K562 (cell line): ENCODE measurements around the gene ZNG1C.
"Not testable (repeated sequence)": the region's sequence is repeated elsewhere in the genome, so short reads cannot be mapped to it uniquely, and the experiment has no call there.

Experiments
- ATF7 ChIP-seq: fragments of 450-650 bp; IDR thresholded peaks from 2 replicates; pipeline ENCODE4 v1.7.1; 2014; ENCODE audit warnings: mild to moderate bottlenecking, moderate library complexity
- CBFA2T2 ChIP-seq: fragments of 450-650 bp; conservative IDR thresholded peaks from 2 replicates; pipeline ENCODE4 v1.6.1; 2017; ENCODE audit warnings: mild to moderate bottlenecking
- CBX5 ChIP-seq: IDR thresholded peaks from 2 replicates; pipeline ENCODE4 v1.6.1; 2014; ENCODE audit warnings: low read depth, borderline replicate concordance
- GATA2 ChIP-seq: sonication (generic); formaldehyde crosslinking; IDR thresholded peaks from 2 replicates; pipeline ENCODE4 v1.4.0; 2020; ENCODE audit warnings: mild to moderate bottlenecking, missing genetic modification reagents
- HDAC3 ChIP-seq: fragments of 450-650 bp; IDR thresholded peaks from 2 replicates; pipeline ENCODE4 v1.6.1; 2018; ENCODE audit warnings: borderline replicate concordance, mild to moderate bottlenecking, moderate library complexity; ENCODE audit not compliant: partially characterized antibody
- KDM5B ChIP-seq: fragments of 200-600 bp; sonication (generic); IDR thresholded peaks from 2 replicates; pipeline ENCODE4 v1.6.1; 2012; ENCODE audit warnings: low read depth, mild to moderate bottlenecking, moderate library complexity, low read length, control low read depth, inconsistent platforms; ENCODE audit not compliant: insufficient replicate concordance
- NFIC ChIP-seq: fragments of 450-650 bp; IDR thresholded peaks from 2 replicates; pipeline ENCODE4 v1.6.1; 2017; ENCODE audit warnings: mild to moderate bottlenecking, inconsistent platforms
- POLR2A ChIP-seq: fragments of 450-650 bp; conservative IDR thresholded peaks from 2 replicates; pipeline ENCODE4 v1.6.1; 2016
- U2AF1 ChIP-seq: fragments of 200-400 bp; formaldehyde crosslinking; optimal IDR thresholded peaks from 2 replicates; pipeline ENCODE3; 2017; ENCODE audit warnings: mild to moderate bottlenecking, low read depth, low read length, moderate library complexity
- TF ChIP-seq, protein P1 (sequence below): sonication (generic); formaldehyde crosslinking; IDR thresholded peaks from 2 replicates; pipeline ENCODE4 v1.9.0; 2022; ENCODE audit warnings: mild to moderate bottlenecking, missing genetic modification reagents
- TF ChIP-seq, protein P2 (sequence below), 3 experiments: IDR thresholded peaks in 2 of 3; conservative IDR thresholded peaks in 1 of 3; 2 replicates each; pipeline ENCODE4 v1.5.1; 2011 to 2012; ENCODE audit warnings: low read length in 3 of 3, mild to moderate bottlenecking in 3 of 3, control low read depth in 2 of 3, improper control_type of control experiment in 1 of 3, inconsistent platforms in 1 of 3, low read depth in 1 of 3, mixed read lengths in 1 of 3, moderate library complexity in 1 of 3; ENCODE audit not compliant: insufficient read depth in 2 of 3
- TF ChIP-seq, protein P3 (sequence below): fragments of 250-450 bp; sonication (Bioruptor Pico); IDR thresholded peaks from 2 replicates; pipeline ENCODE4 v1.5.1; 2021; ENCODE audit warnings: mild to moderate bottlenecking

DNA sequence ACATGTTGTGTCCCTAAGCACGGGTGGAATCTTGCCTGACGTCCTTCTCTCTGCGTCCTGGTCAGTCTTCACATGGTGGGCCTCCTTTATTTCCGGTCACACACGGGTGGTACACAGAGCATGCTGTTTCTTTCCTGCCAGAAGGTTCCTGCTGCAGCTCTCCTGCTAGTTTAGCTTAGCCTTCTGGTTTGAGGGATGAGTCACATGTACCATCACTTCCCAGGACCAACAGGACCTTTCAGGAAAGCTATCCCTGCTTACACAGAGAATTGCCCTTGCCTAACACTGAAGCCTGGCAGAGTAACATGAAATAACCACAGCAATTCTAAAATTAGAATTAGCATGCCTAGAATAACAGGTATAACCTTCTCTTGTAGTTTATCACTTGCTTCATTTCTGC is 69.4 kb downstream of the ZNG1C start:
- not testable (repeated sequence) for TF ChIP-seq KDM5B; GATA2 (CRISPR knock-in tag); U2AF1; CBX5; NFIC; HDAC3; ATF7; POLR2A; CBFA2T2
- TF ChIP-seq, protein P1, sequence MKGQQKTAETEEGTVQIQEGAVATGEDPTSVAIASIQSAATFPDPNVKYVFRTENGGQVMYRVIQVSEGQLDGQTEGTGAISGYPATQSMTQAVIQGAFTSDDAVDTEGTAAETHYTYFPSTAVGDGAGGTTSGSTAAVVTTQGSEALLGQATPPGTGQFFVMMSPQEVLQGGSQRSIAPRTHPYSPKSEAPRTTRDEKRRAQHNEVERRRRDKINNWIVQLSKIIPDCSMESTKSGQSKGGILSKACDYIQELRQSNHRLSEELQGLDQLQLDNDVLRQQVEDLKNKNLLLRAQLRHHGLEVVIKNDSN (CRISPR knock-in tag), result not testable (repeated sequence)
- TF ChIP-seq, protein P2, sequence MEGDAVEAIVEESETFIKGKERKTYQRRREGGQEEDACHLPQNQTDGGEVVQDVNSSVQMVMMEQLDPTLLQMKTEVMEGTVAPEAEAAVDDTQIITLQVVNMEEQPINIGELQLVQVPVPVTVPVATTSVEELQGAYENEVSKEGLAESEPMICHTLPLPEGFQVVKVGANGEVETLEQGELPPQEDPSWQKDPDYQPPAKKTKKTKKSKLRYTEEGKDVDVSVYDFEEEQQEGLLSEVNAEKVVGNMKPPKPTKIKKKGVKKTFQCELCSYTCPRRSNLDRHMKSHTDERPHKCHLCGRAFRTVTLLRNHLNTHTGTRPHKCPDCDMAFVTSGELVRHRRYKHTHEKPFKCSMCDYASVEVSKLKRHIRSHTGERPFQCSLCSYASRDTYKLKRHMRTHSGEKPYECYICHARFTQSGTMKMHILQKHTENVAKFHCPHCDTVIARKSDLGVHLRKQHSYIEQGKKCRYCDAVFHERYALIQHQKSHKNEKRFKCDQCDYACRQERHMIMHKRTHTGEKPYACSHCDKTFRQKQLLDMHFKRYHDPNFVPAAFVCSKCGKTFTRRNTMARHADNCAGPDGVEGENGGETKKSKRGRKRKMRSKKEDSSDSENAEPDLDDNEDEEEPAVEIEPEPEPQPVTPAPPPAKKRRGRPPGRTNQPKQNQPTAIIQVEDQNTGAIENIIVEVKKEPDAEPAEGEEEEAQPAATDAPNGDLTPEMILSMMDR (IDR thresholded peaks at IDR 0.05 in 2 of 3, conservative IDR thresholded peaks at IDR 0.05 in 1 of 3; ENCODE audit: insufficient read depth in 2 of 3, low read depth in 1 of 3, low read length in 3 of 3), result not testable (repeated sequence)
- TF ChIP-seq, protein P3, sequence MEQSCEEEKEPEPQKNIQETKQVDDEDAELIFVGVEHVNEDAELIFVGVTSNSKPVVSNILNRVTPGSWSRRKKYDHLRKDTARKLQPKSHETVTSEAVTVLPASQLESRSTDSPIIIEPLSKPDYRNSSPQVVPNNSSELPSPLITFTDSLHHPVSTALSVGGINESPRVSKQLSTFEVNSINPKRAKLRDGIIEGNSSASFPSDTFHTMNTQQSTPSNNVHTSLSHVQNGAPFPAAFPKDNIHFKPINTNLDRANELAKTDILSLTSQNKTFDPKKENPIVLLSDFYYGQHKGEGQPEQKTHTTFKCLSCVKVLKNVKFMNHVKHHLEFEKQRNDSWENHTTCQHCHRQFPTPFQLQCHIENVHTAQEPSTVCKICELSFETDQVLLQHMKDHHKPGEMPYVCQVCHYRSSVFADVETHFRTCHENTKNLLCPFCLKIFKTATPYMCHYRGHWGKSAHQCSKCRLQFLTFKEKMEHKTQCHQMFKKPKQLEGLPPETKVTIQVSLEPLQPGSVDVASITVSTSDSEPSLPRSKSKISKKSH (CRISPR knock-in tag), result not testable (repeated sequence)
